HG02981 (cell line): ENCODE results near the gene SAA4.
"Not testable (repeated sequence)": the region's sequence is repeated elsewhere in the genome, so short reads cannot be mapped to it uniquely, and the experiment has no call there.

Source experiments
- ATAC-seq: cut with Tn5 transposase; IDR thresholded peaks from one replicate; pipeline ENCODE4 v1.9.1; 2021; ENCODE audit warnings: mild to moderate bottlenecking, moderate library complexity; ENCODE audit not compliant: unreplicated experiment

The SAA4 gene

DNA sequence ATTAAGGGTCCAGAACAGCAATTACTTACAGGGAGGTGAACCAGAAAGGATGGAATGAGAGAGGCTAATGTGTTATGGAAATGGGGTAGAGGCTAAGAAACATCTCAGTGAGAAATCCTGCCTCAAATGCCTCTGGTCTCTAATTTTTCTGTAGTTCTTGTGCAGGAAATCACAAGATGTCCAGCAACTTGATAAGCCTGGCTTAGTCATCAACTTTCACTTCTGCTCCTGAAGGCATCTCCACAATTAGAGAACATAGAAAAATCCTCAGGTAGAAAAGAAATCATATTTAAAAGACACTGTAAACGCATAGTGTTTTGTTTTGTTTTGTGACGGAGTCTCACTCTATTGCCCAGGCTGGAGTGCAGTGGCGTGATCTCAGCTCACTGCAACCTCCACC, 45.2 kb downstream of the SAA4 start:
- ATAC-seq = no peak

DNA sequence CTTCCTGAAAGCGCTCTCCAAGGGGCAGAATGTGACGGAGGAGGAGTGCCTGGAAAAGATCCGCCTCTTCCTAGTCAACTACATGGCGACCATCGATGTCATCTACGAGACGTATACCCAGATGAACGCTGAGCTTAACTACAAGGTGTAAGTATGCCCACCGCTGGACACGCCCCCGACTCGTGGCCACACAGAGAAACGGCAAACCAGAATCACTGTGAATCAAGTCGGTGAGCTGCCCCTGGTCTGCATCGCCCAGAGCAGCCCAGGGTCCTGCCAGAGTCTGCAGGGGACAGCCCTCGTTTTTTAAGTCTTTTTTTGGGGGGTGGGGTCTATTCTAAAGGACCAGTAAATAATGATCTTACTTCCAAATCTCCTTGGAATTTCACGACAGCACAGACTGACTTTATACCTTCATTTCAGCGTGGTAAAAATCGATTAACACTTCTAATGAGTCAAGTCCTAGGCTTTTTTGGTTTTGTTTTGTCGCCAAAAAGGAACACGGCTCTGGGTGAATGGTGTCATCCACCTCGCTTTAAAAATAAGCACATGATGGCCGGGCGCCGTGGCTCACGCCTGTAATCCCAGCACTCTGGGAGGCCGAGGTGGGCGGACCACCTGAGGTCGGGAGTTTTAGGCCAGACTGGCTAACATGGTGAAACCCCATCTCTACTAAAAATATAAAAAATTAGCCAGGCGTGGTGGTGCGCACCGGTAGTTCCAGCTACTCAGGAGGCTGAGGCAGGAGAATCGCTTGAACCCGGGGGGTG, 46.9 kb downstream of the SAA4 start:
- not testable (repeated sequence) for ATAC-seq

DNA sequence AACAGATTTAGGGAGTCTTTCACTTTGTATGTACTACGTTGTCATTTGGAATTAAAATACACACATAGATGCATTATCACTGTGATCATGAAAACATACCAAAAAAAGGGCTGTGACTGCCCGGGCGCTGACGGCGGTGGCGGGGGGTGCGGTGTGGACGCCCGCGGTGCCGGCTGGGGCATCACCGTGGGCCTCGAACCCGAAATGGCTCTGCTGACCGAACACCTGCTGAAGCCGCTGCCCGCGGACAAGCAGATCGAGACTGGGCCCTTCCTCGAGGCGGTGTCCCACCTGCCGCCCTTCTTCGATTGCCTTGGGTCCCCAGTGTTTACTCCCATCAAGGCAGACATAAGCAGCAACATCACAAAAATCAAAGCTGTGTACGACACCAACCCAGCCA, 47.8 kb downstream of the SAA4 start:
- no peak for ATAC-seq
